Stimulated activated CD8-positive, alpha-beta memory T cell treated with anti-CD3 and anti-CD28 coated beads, Interleukin-12 subunit alpha, Interleukin-12 subunit beta, amount 100 ng/mL, for 4 hours (primary cell): Measurements from ENCODE around the gene MFAP3L.

Experiments used
- DNase-seq: peaks from one replicate; pipeline ENCODE4 v3.0.0-alpha.2; 2020; ENCODE audit warnings: low read depth

MFAP3L gene

DNA sequence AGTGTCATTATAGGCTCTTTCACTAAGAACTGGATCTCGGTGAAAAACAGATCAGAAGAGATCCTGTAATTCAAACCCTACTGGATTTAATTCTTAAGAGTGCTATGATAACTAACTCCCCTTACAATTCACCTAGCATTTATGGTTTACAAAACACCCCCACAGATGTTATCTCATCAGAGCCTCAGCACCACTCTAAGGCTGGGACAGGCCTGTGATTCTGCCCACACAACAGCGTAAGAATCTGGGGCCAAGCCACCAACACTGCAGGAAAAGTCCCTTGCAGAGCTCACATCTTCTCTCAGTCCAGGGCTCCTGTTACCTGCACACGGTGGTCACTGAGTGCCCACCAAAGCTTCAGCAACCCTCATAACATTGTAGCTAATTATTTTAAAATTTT lies 8.9 kb downstream of the MFAP3L start:
- DNase-seq, result no peak

DNA sequence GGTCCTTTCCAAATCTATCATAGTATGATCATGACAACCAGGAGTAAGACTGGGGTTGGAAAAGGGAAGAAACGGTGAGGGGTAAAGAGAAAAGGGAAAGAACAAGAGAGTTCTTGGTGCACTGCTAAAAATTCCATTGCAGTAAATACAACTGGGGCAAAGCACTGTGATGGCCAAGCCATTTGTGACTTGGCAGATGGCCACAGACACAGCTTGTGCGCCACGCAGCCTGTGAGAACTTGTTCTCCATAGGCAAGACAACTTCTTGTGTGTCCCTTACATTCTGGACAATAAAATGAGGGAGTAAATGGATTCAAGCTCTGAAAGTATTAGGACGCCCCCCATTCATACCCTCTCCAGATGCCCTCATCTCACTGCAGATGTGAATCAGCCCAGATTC lies 10.9 kb downstream of the MFAP3L start:
- DNase-seq, result no peak

DNA sequence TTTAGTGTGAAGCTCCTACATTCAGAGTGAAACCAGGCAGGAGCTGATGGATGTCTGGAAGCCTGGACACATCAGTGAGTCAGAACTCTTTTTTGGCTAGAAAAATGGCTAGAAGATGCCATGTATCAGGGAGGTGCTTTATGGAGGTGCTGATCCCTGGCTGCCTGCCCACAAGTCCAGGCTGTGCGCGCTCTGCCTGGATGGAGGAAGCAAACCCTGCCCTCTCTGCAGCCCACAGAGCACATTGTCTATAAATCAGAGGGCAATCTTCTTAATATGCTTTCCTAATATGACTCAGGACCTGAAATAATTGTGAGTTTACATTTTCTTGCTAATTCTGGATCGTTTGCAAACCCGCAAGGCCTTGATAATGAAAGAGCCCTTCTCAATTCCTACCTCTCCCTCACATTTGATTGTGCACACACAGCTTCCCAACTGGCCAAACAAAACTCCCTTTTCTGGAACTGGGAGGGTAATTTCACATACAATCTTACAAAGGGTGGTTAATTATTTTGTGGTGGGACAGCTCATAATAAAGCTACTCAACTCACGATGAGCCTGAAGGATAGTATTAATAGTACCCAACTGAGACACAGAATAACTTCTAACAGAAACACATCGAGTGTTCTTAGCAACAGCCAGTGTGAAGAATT lies 11.7 kb downstream of the MFAP3L start:
- no peak for DNase-seq

DNA sequence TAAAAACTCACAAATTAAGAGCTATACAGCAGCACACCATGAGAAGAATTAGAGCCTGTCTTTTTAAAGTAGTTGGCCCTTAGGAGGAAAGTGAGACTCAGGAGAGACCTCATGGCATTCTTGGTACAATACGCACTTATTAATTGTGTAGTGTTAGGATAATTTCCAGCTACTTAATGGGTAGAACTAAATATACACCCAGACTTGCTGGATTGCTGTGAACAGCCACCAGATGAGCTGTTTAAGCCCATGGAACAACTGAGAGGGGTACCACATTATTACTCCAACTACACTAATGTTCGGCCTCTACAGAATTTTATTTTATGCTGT lies 13.6 kb downstream of the MFAP3L start:
- no peak for DNase-seq

DNA sequence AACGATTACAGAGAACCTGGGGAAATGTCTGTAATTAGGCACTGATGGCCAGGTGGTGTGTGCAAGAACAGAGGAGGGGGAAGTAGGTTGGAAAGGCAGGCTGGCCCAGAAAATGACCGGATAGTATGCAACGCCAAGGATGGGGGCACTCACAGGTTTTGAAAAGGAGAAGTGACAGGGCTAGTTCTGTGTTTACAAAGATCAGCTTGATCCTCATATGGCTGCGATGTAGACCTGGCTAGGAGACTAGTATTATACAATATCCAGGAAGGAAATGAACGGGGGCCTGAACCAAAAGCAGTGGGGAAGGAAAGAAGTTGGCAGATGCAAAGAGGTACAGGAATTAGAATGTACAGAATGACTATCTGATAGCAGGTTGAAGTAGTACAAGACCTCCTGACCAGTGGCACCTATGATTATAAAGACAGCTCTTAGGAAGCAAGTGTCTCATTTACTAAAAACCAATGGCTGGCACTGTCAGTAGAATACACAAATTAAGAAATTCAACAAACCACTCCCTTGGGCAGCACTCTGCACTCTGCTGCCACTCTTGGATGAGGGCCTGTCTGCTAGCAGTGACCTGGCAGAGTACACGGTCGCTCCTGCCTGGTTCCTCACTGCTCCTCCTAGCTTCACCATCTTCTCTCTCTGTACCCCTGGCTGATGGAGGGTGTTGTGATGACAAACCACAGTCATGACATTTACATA lies 14.1 kb downstream of the MFAP3L start:
- no peak for DNase-seq

DNA sequence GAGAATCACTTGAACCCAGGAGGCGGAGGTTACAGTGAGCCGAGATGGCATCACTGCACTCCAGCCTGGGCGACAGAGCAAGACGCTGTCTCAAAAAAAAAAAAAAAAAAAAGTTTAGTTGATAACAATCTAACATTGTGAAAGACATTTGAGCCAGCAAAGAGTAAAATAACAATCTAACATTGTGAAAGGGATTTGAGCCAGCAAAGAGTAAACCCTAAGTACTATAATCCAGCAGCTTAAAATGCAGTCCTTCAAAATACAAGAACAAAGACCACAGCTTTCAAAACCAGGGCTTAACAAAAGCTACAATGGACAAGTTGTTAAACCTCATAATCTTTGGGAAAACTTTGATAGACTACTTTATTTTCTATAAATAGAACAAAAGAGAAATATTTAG lies 16.9 kb downstream of the MFAP3L start:
- no peak for DNase-seq

DNA sequence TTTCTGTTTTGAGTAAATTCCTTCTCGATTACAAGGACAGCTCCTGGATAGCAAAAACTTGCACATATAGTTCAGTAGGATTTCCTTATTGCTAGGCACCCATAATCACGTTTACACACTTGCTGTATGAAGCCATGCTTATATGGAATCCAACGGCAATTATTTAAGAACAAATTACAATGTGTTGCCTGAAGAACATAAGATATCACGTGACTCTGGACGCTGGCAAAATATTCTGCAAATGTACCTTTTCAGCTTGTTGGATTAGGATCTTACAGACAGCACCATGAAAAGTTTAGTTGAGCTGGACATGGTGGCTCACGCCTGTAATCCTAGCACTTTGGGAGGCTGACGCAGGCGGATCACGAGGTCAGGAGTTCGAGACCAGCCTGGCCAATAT lies 17.4 kb downstream of the MFAP3L start:
- no peak for DNase-seq

DNA sequence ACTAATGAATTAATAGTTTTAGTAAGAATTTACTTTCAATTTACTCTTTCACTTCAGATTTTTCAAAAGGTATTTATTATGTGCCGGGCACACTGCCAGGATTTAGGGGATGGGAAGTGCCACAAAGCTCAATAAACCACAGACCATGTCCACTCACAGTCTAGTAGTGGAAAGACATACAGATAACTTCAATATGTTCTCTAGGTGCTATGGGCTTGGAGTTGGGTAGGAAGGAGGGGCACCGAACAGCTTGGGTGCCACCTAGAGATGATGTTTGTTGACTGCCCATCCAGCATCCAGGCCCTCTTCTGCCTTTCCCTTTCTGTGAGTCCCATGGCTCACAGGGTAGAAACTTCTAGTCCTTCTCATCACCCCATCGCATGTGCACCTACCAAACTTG lies 17.8 kb downstream of the MFAP3L start:
- no peak for DNase-seq

DNA sequence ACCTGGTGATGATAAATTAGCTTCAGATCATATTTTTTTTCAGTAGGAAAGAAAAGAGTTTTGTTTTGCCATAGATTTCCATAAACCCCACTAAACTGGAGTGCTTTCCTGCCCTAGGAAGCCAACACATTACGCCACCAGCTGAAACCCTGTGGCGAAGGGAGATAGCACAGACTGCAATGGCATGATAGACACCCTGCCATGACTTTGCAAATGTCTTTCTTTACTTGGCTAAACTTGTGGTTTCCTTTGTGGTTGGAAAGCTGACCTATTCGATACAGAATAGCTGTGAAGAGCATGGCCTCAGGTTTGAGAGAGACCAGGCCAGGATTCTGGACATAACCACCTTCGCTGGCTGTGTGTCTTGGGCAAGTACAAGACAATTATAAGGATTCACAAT lies 19.1 kb downstream of the MFAP3L start:
- no peak for DNase-seq

DNA sequence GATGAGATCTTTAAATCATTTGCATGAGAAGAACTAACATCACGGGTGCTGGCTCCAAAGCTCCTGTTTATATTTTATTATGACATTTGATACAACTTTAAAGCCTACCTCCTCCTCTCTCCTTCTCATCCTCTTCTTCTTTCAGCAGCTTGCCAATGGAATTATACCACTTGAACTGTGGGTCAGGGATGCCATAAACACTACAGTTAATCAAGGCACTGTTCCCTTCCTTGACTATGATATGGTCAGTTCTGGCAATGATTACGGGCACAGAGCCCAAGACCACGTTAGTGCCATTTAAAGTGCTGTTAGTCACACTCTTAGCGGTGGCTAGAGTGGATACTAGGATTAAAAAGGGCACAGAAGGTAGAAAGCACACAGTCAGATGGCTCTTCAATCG lies 20.7 kb downstream of the MFAP3L start:
- no peak for DNase-seq

DNA sequence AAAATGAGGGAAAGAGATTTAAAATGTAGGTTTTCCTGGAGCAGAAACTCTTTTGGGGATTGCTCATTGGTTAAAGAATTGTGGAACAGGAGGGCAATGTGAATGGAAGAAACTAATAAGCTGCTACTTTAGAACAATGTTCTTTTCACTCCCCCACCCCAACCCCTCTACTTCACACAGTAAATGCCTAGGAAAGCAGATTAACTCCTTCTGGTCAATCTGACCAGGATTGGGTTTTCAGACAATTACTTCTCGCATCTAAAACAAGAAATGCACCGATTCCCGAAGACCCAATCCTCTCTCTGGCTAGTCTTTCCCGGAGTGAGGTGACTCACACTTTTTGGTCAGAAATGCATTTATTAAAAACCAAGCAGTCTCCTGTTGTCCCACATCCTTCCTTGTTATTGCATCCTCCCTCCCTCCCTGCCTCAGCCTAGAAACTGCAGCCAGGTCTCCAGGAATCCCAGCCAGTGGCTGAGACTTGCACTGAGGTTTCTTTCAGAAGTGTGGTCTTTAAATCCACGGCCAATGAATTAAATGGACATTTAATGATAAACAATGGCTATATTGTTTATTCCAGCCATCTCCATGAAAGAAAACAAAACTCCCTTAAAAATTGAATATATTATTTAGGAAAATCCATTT lies 21.4 kb downstream of the MFAP3L start:
- DNase-seq, result no peak

DNA sequence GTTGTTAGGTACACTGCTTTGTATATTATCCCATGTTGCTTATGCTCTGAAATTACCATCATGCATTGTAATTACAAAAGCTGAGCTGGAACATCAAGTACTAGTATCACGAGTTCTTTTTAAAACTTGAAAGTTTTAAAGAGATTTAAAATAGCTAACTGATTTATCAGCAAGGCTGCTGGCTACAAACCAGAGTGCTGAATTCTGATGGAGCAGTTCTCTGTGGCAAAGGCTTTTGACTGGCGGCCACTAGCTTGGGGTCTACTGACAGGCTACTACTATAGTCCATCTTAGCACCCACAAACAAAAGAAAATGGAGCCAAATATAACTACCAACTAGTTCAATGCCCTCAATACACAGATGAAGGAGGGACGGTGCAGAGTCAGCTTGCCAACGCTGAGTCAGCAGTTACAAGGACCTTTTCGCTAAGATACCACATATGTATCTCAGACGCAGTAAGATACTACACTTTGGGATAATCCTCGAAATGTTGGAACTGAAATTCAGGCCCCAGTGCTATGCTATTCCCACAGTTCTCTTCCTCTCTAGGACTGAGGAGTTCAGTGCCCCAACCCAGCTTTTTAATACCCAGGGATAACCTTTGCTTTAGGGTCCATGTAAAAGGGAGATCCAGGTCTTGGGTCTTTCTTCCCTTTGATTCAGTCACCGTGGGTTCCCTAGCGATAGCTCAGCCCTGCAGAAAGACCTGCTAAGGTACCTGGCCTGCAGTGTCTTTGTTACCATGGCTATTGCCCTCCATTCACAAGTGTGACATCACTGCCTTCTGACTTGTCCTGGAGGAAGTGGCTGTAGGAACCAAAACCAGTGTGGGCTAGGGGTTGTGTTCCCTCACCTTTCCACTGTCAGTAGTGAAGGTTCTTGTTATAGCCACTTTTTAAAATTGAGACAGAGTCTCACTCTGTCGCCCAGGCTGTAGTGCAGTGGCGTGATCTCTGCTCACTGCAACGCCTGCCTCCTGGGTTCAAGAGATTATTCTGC lies 22.8 kb downstream of the MFAP3L start:
- no peak for DNase-seq

DNA sequence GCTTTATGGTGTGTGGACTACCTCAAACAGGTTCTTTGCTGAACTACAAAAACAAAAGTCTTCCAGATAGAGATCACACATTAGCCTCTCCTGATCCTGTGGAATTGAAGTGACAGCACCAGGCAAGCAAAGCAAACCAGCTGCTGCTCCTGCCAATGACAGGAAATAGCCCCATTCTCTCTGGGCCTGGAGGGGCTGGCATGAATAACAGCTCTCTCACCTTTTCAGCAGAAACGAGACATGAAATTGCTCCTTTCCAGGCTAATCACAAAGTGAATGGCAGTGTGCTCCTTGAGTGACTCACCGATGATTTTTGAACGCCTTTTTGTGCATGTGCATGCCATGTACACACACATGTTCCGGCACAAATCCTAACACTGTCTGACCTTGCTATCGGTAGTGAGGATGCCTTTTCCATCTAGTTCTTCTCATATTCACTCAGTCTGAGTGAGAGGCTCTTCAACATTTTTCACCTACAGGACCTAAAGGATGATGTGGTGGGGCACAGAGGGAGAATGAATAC lies 24.4 kb downstream of the MFAP3L start:
- no peak for DNase-seq

DNA sequence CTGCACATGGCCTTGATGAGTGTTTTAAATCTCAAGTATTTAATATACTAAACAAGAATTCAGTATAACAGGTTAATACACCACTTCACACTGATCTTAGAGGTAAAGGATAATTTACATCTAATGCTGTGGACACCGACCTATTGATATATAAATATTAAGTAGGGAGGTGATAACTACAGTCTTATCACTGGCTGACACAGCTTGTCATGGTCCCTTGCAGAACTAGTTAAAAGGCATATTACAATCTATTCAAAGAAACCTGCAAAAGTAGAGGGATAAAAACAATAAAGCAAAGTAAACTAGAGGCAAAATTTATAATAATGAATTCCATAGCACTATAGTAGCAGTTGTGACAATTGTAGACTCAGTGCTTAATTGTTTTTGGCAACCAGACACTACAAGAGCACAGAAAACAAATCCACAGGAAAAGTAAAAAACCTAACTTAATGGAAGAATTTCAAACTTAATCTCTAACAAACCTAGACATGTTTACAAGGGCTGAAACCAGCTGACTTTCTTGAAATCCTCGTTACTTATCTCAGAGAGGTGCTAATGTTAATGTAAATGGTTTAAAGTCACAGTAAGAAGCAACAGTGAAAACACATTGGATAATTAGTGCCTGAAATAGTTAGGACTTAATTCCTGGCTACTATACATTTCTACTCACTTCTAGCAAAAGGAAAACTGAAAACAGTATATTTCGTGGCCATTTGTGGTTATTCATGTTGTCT lies 25.0 kb downstream of the MFAP3L start:
- no peak for DNase-seq

DNA sequence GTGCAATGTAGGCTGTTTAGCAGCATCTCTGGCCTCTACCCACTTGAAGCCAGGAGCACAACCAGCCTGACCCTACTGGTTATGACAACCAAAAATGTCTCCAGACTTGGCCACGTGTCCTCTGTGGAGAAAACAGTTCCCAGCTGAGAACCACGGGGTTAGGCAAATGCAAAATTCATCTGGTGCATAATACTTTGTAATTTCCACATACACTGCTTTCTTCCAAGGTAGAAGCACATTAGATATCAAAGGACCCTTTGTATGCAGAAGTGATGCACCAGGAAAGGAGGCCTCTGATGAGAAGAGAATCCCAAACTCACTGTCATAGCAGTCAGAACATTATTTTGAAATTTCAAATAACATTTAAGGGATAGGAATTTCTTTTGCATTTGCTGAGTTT lies 26.3 kb downstream of the MFAP3L start:
- no peak for DNase-seq

DNA sequence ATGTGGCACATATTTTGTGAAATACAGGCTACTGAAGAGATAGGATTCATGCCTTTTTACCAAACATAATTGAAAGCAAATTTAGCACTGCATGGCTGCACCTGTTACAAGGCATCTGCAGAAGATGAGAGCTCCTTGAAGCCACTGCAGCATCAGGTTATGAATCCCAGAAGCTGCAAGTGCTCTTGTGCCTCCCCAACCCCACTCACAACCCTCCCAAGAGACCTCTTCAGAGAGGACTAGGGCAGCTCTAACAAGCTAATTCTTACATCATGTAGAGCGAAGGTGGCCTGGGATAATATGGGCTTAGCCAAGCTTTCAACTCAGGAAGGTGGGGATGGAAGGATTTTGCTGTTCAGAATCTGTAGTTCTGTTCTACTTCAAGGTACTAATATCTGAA lies 27.2 kb downstream of the MFAP3L start:
- no peak for DNase-seq

DNA sequence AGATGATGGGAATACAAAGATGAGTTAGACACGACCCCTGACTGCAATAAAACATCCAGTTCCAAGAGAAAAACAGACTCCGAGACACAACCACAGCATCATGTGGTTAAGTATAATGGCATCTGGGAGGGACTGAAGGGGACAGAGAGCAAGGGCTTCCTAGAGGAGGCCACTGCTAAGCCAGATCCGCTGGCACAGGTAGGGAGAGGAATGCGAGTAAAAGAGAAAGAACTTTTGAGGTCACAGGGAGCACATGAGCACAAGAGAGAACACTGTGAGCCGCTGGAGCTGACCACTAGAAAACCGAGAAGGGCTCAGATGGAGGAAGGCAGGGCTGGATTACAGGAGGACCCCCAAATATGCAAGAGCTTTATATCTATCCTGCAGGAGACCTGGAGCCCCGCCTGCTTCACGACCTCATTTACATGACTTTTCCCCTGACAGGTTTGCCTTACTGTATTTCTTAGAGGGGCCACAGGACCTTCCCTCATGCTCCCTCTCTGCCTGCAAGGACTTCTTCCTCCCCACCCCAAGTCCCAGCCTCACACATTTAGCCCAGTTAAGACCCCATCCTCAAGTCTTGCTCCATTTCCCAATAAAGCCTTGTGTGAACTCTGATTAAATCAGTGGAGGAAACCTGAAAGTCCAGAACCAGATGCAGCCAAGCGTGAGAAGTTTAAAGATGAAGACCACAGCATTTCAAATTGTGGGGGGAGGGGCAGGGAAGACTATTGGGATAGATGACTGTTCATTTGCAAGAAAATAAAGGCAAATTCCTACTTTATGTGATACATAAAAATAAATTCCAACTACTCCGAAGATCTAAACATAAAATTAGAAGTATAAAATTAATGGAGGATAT lies 29.6 kb downstream of the MFAP3L start:
- DNase-seq, result no peak

DNA sequence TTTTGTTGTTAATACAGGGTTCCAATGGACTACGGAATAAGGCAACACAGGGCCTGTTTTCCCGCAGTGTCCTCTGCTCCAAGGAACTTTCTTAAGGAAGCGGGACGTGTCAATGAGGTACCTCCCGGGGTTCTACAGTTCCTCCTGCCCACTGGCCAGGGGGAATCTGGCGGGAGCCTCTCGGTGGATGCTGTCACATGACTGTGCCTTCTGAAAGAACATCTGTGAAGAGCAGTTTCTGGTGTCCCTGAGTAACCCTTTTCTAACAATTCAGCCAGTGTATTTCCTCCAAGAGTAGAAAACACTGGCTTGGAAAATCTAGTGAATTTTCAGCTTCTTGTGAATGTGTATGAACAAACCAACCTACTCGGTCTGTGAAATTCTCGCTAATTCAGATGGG lies 32.7 kb downstream of the MFAP3L start:
- DNase-seq, result no peak

DNA sequence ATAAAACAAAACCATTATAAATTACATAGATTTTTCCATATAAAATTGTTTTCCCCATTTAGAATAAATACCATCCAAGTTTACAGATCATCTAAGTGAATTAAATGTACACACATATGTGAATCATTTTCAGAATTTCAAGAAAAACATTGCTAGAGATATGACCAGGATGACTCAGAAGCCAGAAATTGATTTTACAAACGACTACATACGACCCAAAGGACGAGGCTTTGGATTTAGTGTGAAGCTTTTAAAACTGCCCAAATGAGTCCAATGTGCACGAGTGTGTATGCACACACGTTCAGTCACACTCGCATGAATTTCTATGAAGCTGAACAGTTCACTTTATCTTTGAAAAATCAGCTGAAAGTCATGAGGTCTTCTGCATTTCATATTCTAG lies 37.9 kb downstream of the MFAP3L start:
- DNase-seq, result no peak
